H1 (cell line): ENCODE measurements around the gene RAB25.

Source experiments
- EP300 ChIP-seq, 2 experiments: IDR thresholded peaks; 1 replicate in 1 of 2; 2 replicates in 1 of 2; pipeline ENCODE4 v1.6.1; 2011 to 2012; ENCODE audit warnings: low read depth in 2 of 2, low read length in 2 of 2, mild to moderate bottlenecking in 2 of 2, borderline replicate concordance in 1 of 2, inconsistent platforms in 1 of 2, moderate library complexity in 1 of 2
- TAF1 ChIP-seq: IDR thresholded peaks from 2 replicates; pipeline ENCODE4 v1.6.1; 2011; ENCODE audit warnings: mild to moderate bottlenecking, low read depth, low read length

DNA sequence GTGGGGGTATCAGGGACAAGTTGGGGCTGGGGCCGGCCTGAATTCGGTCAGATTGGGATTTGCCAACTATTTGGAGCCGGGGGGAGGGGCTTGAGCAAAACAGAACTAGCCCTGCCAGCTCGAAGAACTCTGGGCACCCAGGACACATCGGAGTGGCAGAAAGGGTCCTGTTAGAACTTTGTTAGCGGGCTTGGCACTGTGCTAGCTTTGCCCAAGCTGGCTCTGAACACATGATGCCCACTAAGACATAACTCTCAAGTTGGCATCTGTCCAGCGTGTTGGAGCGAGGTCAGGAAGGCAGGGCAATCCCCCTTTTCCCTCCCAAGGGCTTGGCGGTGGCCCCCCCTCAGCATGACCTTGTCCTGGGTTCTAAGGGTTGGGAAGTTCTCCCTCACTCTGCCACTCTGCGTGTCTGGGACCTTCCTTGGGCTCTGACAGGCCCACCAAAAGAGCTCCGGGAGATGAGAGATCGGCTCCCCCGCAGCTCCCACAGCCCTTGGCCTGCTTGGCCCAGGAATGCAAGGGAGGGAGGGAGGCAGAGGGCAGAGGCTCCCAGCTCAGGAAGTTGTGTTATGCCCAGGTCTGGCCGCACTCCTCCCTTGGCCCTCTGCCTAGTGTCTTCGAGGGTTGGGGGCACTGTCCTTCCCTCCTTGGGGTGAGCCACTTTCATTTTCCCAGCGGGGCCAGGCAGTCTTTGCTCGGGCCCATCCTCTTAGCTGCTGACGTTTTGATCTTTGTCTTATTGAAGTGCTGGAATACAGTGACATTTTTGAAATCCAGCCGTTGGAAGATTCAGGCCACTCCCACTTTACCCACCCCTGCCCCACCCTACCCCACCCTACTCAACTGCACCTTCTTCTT, 54.8 kb downstream of the RAB25 start:
- TF ChIP-seq EP300 (IDR thresholded peaks at IDR 0.05; ENCODE audit: borderline replicate concordance in 1 of 2, low read depth in 2 of 2, low read length in 2 of 2) (no peak), TAF1 (no peak)
